GM19025 (cell line): ENCODE data around the gene CFAP68.
"Not testable (repeated sequence)": the region's sequence is repeated elsewhere in the genome, so short reads cannot be mapped to it uniquely, and the experiment has no call there.

ENCODE experiments used
- ATAC-seq: cut with Tn5 transposase; IDR thresholded peaks from one replicate; pipeline ENCODE4 v1.9.1; 2021; ENCODE audit warnings: mild to moderate bottlenecking, low read depth, moderate library complexity; ENCODE audit not compliant: unreplicated experiment

CFAP68 gene

GRCh38 chr11:111916768-111917167 lies 37.4 kb downstream of the CFAP68 start:
- ATAC-seq, result no peak

DNA sequence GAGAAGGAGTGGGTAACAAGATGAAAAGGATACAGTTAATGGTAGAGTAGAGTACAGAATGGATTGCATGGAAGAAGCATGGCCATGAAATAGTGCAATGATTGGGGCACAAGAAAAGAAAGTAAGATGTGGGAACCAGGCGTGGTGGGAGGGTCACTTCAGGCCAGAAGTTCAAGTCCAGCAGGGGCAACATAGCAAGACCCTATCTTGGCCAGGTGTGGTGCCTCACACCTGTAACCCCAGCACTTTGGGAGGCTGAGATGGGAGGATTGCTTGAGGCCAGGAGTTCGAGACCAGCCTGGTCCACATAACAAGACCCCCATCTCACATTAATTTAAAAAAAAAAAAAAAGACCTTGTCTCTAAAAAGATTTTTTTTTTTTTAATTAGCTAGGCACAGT lies 38.0 kb downstream of the CFAP68 start:
- ATAC-seq, result no peak

DNA sequence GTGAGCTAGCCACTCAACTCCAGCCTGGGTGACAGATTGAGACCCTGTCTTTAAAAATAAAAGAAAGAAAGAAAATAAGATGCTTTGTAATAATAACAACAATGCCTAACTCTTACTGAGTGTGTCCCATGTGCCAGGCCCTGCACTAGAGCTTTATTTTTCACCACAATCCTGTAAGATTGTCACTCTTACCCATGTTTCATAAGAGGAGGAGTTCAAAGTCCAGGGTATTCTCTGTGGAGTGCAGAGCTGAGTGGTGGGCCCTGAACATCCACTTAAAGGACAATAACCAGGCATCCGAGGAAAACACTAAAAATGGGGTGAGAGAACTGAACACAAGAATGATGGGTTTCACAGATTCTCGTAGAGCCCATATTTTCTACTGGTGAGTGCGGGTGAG lies 38.4 kb downstream of the CFAP68 start:
- no peak for ATAC-seq

- no peak for ATAC-seq
These were observed 39.3 kb downstream of the CFAP68 start, which contains the start of gene C11orf52 for GRCh38 chr11:111918390-111919256. Gene C11orf52, plus strand, starts transcription at chr11:111918913. Its CDS starts 60 bp downstream, at chr11:111918973.

GRCh38 chr11:111920908-111921307 lies 41.6 kb downstream of the CFAP68 start:
- no peak for ATAC-seq

- no peak for ATAC-seq
These were observed 42.3 kb downstream of the CFAP68 start for GRCh38 chr11:111921541-111922230.

GRCh38 chr11:111922803-111923202 lies 43.5 kb downstream of the CFAP68 start:
- ATAC-seq, result no peak

- no peak for ATAC-seq
These were observed 44.0 kb downstream of the CFAP68 start for GRCh38 chr11:111923351-111923788.

DNA sequence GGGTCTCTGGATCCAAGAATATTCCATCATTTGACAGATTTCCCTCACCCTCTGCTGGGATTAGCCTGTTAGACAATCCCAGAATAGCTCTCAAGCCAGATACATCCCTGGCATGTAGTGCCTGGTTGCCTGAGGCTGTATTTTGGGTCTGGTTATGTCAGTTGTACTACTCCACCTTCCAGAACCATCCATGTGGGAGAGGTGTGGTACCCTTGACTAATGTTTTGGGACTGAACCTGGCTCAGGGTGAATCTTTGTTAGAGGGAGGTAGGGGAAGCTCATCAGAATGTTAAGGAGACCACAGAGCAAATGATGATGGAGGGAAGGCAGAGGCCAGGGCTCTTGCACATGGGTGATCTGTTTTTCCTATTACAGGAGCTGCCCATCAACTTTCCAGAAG lies 44.6 kb downstream of the CFAP68 start:
- no peak for ATAC-seq

- no peak for ATAC-seq
These were observed 46.6 kb downstream of the CFAP68 start for GRCh38 chr11:111925953-111926352.

- ATAC-seq, result peak; percentile 92
These were observed 47.4 kb downstream of the CFAP68 start for GRCh38 chr11:111926505-111927391.

DNA sequence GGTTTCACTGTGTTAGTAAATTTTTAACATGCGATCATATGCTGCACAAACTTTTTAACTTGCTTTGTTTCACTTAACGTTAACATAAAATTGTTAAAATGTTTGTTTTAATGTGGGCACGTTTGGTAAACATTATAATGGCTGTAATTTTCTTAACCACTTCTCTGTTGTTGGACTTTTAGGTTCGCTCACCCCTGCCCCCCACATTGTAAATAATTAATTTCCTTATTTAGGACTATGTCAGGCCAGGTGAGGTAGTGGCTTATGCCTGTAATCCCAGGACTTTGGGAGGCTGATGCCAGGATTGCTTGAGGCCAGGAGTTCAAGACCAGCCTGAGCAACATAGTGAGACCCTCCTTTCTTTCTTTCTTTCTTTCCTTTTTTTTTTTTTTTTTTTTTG lies 51.1 kb downstream of the CFAP68 start:
- no peak for ATAC-seq

- no peak for ATAC-seq
These were observed 53.2 kb downstream of the CFAP68 start for GRCh38 chr11:111932611-111932950.

- not testable (repeated sequence) for ATAC-seq
These were observed 53.8 kb downstream of the CFAP68 start for GRCh38 chr11:111933176-111933575.

- ATAC-seq, result no peak
These were observed 54.5 kb downstream of the CFAP68 start for GRCh38 chr11:111933872-111934271.

GRCh38 chr11:111934306-111934705 lies 55.0 kb downstream of the CFAP68 start:
- ATAC-seq, result no peak
